Endothelial cell of umbilical vein (primary cell): Measurements from ENCODE around the gene SLC23A2. TPM values are rescaled to one million over a fixed set of nuclear protein-coding genes. Genes with fewer than 3 reads are reported as not detected.

Experiments
- BruUV-seq: library from RNA; stranded (reverse); fragments of 400-500 nt; replicated peaks from 2 replicates; lab custom pipeline; 2021; lab: Mats Ljungman, UMichigan
- CTCF ChIA-PET: fragments of 300-600, 350-600 bp; sonication (Branson Sonifier 250); formaldehyde crosslinking; loops from one replicate; lab custom pipeline; 2021; ENCODE audit warnings: antibody characterized with exemption, inconsistent platforms; lab: Charles Lee
- POLR2A ChIA-PET: fragments of 300-600, 350-600 bp; sonication (Branson Sonifier 250); formaldehyde crosslinking; loops from one replicate; lab custom pipeline; 2021; ENCODE audit warnings: antibody characterized with exemption, inconsistent platforms; lab: Charles Lee
- DNase-seq: peaks from one replicate; pipeline ENCODE4 v3.0.0-alpha.2; 2011; ENCODE audit warnings: low read depth, low spot score
- FAIRE-seq: peaks from 2 replicates; lab custom pipeline; 2011; peaks lifted over from hg19 to GRCh38; lab: Jason Lieb, UNC
- H2AFZ ChIP-seq: 2 replicates; pipeline ENCODE4 v1.6.0; 2012; ENCODE audit warnings: low read depth, low read length, control low read depth, inconsistent platforms
- H3K27ac ChIP-seq: 2 replicates; pipeline ENCODE4 v1.5.1; 2011; ENCODE audit warnings: low read depth, mild to moderate bottlenecking, control low read depth, low read length, moderate library complexity; ENCODE audit not compliant: insufficient read depth
- H3K27me3 ChIP-seq, 2 experiments: 2 replicates each; pipeline versions ENCODE4 v1.6.0 to v1.6.1; 2011; ENCODE audit warnings: low read length in 2 of 2, mixed read lengths in 1 of 2; ENCODE audit not compliant: control insufficient read depth in 2 of 2, insufficient read depth in 2 of 2
- H3K36me3 ChIP-seq, 2 experiments: 2 replicates in 1 of 2; 3 replicates in 1 of 2; pipeline ENCODE4 v1.5.1; 2011; ENCODE audit warnings: low read length in 2 of 2, mild to moderate bottlenecking in 1 of 2, moderate library complexity in 1 of 2; ENCODE audit not compliant: control insufficient read depth in 2 of 2, insufficient read depth in 2 of 2; ENCODE audit errors: extremely low read depth in 1 of 2
- H3K4me1 ChIP-seq: 3 replicates; pipeline ENCODE4 v1.5.1; 2011; ENCODE audit warnings: mild to moderate bottlenecking, low read length; ENCODE audit not compliant: control insufficient read depth, insufficient read depth; ENCODE audit errors: extremely low read depth
- H3K4me2 ChIP-seq: 2 replicates; pipeline ENCODE4 v1.6.1; 2011; ENCODE audit warnings: low read length, control low read depth, mixed read lengths; ENCODE audit not compliant: insufficient read depth
- H3K4me3 ChIP-seq, 3 experiments: fragments of 200-600 bp in 1 of 3; sonication (generic), shearing (Covaris generic) in 1 of 3; replicated peaks in 1 of 3; 2 replicates each; pipeline ENCODE4 v1.5.1; 2011 to 2016; ENCODE audit warnings: control low read depth in 3 of 3, low read length in 3 of 3, mild to moderate bottlenecking in 2 of 3, inconsistent platforms in 1 of 3, low read depth in 1 of 3, moderate library complexity in 1 of 3; ENCODE audit not compliant: insufficient read depth in 1 of 3
- H3K79me2 ChIP-seq: 2 replicates; pipeline ENCODE4 v1.6.0; 2012; ENCODE audit warnings: low read length, inconsistent platforms; ENCODE audit not compliant: control insufficient read depth, insufficient read depth
- H3K9ac ChIP-seq: replicated peaks from 2 replicates; pipeline ENCODE3; 2011; ENCODE audit warnings: low read length, control low read depth; ENCODE audit not compliant: insufficient read depth; ENCODE audit errors: extremely low read depth
- H3K9me1 ChIP-seq: replicated peaks from 3 replicates; pipeline ENCODE4 v1.6.0; 2011; ENCODE audit warnings: mild to moderate bottlenecking, low read length; ENCODE audit not compliant: control insufficient read depth, insufficient read depth; ENCODE audit errors: extremely low read depth
- H3K9me3 ChIP-seq: replicated peaks from 2 replicates; pipeline ENCODE4 v1.5.1; 2012; ENCODE audit warnings: low read length, inconsistent platforms; ENCODE audit not compliant: control insufficient read depth, insufficient read depth
- H4K20me1 ChIP-seq: replicated peaks from 2 replicates; pipeline ENCODE3; 2011; ENCODE audit warnings: mild to moderate bottlenecking, low read length; ENCODE audit not compliant: control insufficient read depth, insufficient read depth; ENCODE audit errors: extremely low read depth
- CTCF ChIP-seq, 2 donors: IDR thresholded peaks; 1 replicate in 1 of 2; 2 replicates in 1 of 2; pipeline ENCODE4 v1.5.1; 2011; ENCODE audit warnings: low read length in 2 of 2, mild to moderate bottlenecking in 2 of 2, moderate library complexity in 2 of 2, control low read depth in 1 of 2, inconsistent platforms in 1 of 2, low read depth in 1 of 2; ENCODE audit not compliant: insufficient read depth in 1 of 2; ENCODE audit errors: extremely low read depth in 1 of 2
- EZH2 ChIP-seq: IDR thresholded peaks from 2 replicates; pipeline ENCODE4 v1.6.1; 2012; ENCODE audit warnings: borderline replicate concordance, low read depth, mild to moderate bottlenecking, moderate library complexity, low read length, inconsistent platforms; ENCODE audit not compliant: severe bottlenecking
- FOS ChIP-seq: IDR thresholded peaks from 2 replicates; pipeline ENCODE4 v1.6.1; 2011; ENCODE audit warnings: mild to moderate bottlenecking, low read length, moderate library complexity, borderline replicate concordance; ENCODE audit not compliant: insufficient read depth
- GATA2 ChIP-seq: IDR thresholded peaks from 2 replicates; pipeline ENCODE4 v1.7.0; 2011; ENCODE audit warnings: low read depth, mild to moderate bottlenecking, moderate library complexity, mixed read lengths, low read length; ENCODE audit not compliant: insufficient read length, insufficient read depth
- JUN ChIP-seq: IDR thresholded peaks from 2 replicates; pipeline ENCODE4 v1.6.1; 2011; ENCODE audit warnings: borderline replicate concordance, low read depth; ENCODE audit not compliant: insufficient read length, insufficient read depth
- MAX ChIP-seq: IDR thresholded peaks from 2 replicates; pipeline ENCODE4 v1.6.1; 2011; ENCODE audit not compliant: insufficient read depth, insufficient read length
- MYC ChIP-seq: IDR thresholded peaks from one replicate; pipeline ENCODE4 v1.6.1; 2011; ENCODE audit warnings: mild to moderate bottlenecking, low read depth, low read length
- POLR2A ChIP-seq: IDR thresholded peaks from 2 replicates; pipeline ENCODE4 v1.6.1; 2012; ENCODE audit warnings: low read depth, mild to moderate bottlenecking, control low read depth, low read length
- POLR2AphosphoS5 ChIP-seq: IDR thresholded peaks from 2 replicates; pipeline ENCODE4 v1.6.1; 2012; ENCODE audit warnings: low read depth, mild to moderate bottlenecking, control low read depth, low read length, moderate library complexity; ENCODE audit not compliant: insufficient read depth
- dilution Hi-C: fragments of 300-500 bp; cut with MboI; formaldehyde crosslinking; loops from one replicate; pipeline ENCODE4 v1.15.0; 2019; ENCODE audit warnings: low sequenced_read_pairs; ENCODE audit not compliant: extremely low pct_ligation_motif_present
- intact Hi-C: fragments of 100-400 bp; cut with micrococcal nuclease; formaldehyde crosslinking; loops from one replicate; pipeline ENCODE4 v1.10.0; 2022
- polyA plus RNA-seq, 4 experiments: library from polyadenylated mRNA; depleted of rRNA in 3 of 4; stranded (reverse) in 3 of 4; unstranded in 1 of 4; fragments of >200 nt; gene quantifications; 2 replicates each; pipeline versions ENCODE4 v1.2.1 to v1.2.3, GENCODE V29; 2011 to 2012; ENCODE audit warnings: missing spikeins in 1 of 4
- total RNA-seq: library from RNA; stranded (reverse); gene quantifications from 2 replicates; pipeline ENCODE4 v1.2.3, GENCODE V29; 2021

Gene SLC23A2
- total and polyA plus RNA-seq, 2 donors (not counting 3 experiments of a cell fraction or from before 2014, with no cell fraction given): 24.4 to 24.5 TPM

- Histone ChIP-seq H2AFZ (no peak overlapping the region), H3K9ac (no peak overlapping the region), H3K9me3 (no peaks in the 10 kb centered on the region), H3K79me2 (no peaks in the 10 kb centered on the region), H3K27ac (no peak overlapping the region), H3K9me1 (no peaks in the 10 kb centered on the region), H3K36me3 (no peaks in the 10 kb centered on the region), H4K20me1 (no peaks in the 10 kb centered on the region), H3K4me1 (peaks cover 6% of the 10 kb centered on the region), H3K4me3 (no peak overlapping the region), H3K4me2 (no peak overlapping the region), H3K27me3 (no peaks in the 10 kb centered on the region)
- POLR2A ChIA-PET: no interaction called here
- TF ChIP-seq JUN (no peak), POLR2AphosphoS5 (no peak), CTCF (IDR thresholded peaks at IDR 0.05; ENCODE audit: extremely low read depth in 1 of 2, insufficient read depth in 1 of 2, low read depth in 1 of 2, low read length in 2 of 2) (no peak), MYC (no peak), EZH2 (no peak), GATA2 (no peak), MAX (no peak), FOS (no peak), POLR2A (no peak)
- peak; percentile 48 for DNase-seq
- dilution Hi-C loops (no loop called here), intact Hi-C loops (no loop called here)
- no TSS peak for BruUV-seq
- CTCF ChIA-PET: interaction anchor here (0.6 to 1.5 kb wide), 10 partner anchors 9 to 202 kb away, joined by 3 to 7 read pairs (median 3); no protein-coding TSS in a partner anchor
- FAIRE-seq: peak; percentile 56
Measured at GRCh38 chr20:4898282-4899244, 102.7 kb downstream of the SLC23A2 start.
